AG10803 (cell line): ENCODE measurements around the gene UFD1.

ENCODE experiments used
- DNase-seq: peaks from one replicate; pipeline ENCODE4 v3.0.0; 2010; ENCODE audit warnings: low read depth
- H3K4me3 ChIP-seq: 2 replicates; pipeline ENCODE4 v1.5.1; 2011; ENCODE audit warnings: mild to moderate bottlenecking, low read length, control low read depth
- CTCF ChIP-seq: conservative IDR thresholded peaks from 2 replicates; pipeline ENCODE4 v1.5.1; 2011; ENCODE audit warnings: mild to moderate bottlenecking, low read length, control low read depth, inconsistent platforms

The UFD1 gene

GRCh38 chr22:19496324-19496630 lies 17.3 kb upstream of the UFD1 start:
- DNase-seq: no peak
- no peak for TF ChIP-seq CTCF
- no peak overlapping the region for H3K4me3 ChIP-seq

- peak; percentile 39 for DNase-seq
- no peak overlapping the region for H3K4me3 ChIP-seq
- TF ChIP-seq CTCF: peak; percentile 33
Observed at GRCh38 chr22:19495562-19496323, 16.8 kb upstream of the UFD1 start.

GRCh38 chr22:19494676-19495173 lies 15.7 kb upstream of the UFD1 start:
- DNase-seq: no peak
- no peak overlapping the region for H3K4me3 ChIP-seq
- TF ChIP-seq CTCF: no peak

GRCh38 chr22:19494001-19494560 lies 15.1 kb upstream of the UFD1 start:
- H3K4me3 ChIP-seq: no peak overlapping the region
- TF ChIP-seq CTCF: no peak
- no peak for DNase-seq

- H3K4me3 ChIP-seq: no peak overlapping the region
Observed at GRCh38 chr22:19492504-19493174, 13.6 kb upstream of the UFD1 start.

GRCh38 chr22:19490628-19491230 lies 11.7 kb upstream of the UFD1 start:
- no peak for TF ChIP-seq CTCF
- H3K4me3 ChIP-seq: no peak overlapping the region
- no peak for DNase-seq

More at GRCh38 chr22:19492504-19493174, 13.6 kb upstream of the UFD1 start:
- DNase-seq: no peak
- no peak for TF ChIP-seq CTCF
